Neural cell (in vitro differentiated cells): ENCODE results near the gene NPM3. TPM values are rescaled to one million over a fixed set of nuclear protein-coding genes. Genes with fewer than 3 reads are reported as not detected.

Experiments used
- H2AFZ ChIP-seq: fragments of 200-600, 300-800 bp; sonication (generic), shearing (Covaris generic); 2 replicates; pipeline ENCODE4 v1.6.0; 2014; ENCODE audit warnings: low read depth, mild to moderate bottlenecking, antibody characterized with exemption, low read length, moderate library complexity
- H3F3A ChIP-seq: fragments of 200-600 bp; shearing (Covaris generic); 2 replicates; pipeline ENCODE4 v1.6.1; 2016; ENCODE audit warnings: mild to moderate bottlenecking, moderate library complexity, mixed read lengths, antibody characterized with exemption, low read length; ENCODE audit not compliant: insufficient read depth, poor library complexity, severe bottlenecking
- H3K27ac ChIP-seq: fragments of 200-600, 300-800 bp; sonication (generic), shearing (Covaris generic); 2 replicates; pipeline ENCODE4 v1.5.1; 2014; ENCODE audit warnings: mild to moderate bottlenecking, low read length, moderate library complexity
- H3K27me3 ChIP-seq: fragments of 300-800, 200-600 bp; sonication (generic), shearing (Covaris generic); 2 replicates; pipeline ENCODE4 v1.6.0; 2014; ENCODE audit warnings: mild to moderate bottlenecking, low read depth, low read length, moderate library complexity; ENCODE audit not compliant: insufficient read depth
- H3K36me3 ChIP-seq: fragments of 300-800, 200-600 bp; sonication (generic), shearing (Covaris generic); 2 replicates; pipeline ENCODE4 v1.5.1; 2014; ENCODE audit warnings: mild to moderate bottlenecking, antibody characterized with exemption, low read length, moderate library complexity; ENCODE audit not compliant: insufficient read depth
- H3K4me2 ChIP-seq: fragments of 300-800, 200-600 bp; sonication (generic), shearing (Covaris generic); 2 replicates; pipeline ENCODE4 v1.6.0; 2014; ENCODE audit warnings: mild to moderate bottlenecking, low read length
- H3K4me3 ChIP-seq: fragments of 300-800, 200-600 bp; sonication (generic), shearing (Covaris generic); 2 replicates; pipeline ENCODE4 v1.5.1; 2014; ENCODE audit warnings: mild to moderate bottlenecking, low read length, moderate library complexity
- H3K79me2 ChIP-seq: fragments of 200-600 bp; shearing (Covaris generic); replicated peaks from 2 replicates; pipeline ENCODE4 v1.6.0; 2014; ENCODE audit warnings: mild to moderate bottlenecking, low read length, moderate library complexity; ENCODE audit not compliant: insufficient read depth
- H3K9ac ChIP-seq: fragments of 300-800, 200-600 bp; sonication (generic), shearing (Covaris generic); 2 replicates; pipeline ENCODE4 v1.6.1; 2016; ENCODE audit warnings: mild to moderate bottlenecking, low read length, mixed read lengths
- H3K9me2 ChIP-seq: fragments of 200-600 bp; shearing (Covaris generic); 2 replicates; pipeline ENCODE4 v1.6.1; 2016; ENCODE audit warnings: mild to moderate bottlenecking, low read length, mixed read lengths; ENCODE audit not compliant: insufficient read depth
- H3K9me3 ChIP-seq: fragments of 200-600, 300-800 bp; sonication (generic), shearing (Covaris generic); 2 replicates; pipeline ENCODE4 v1.6.1; 2016; ENCODE audit warnings: mild to moderate bottlenecking, mixed run types, low read length, moderate library complexity, mixed read lengths
- H4K20me1 ChIP-seq: fragments of 200-600 bp; shearing (Covaris generic); 2 replicates; pipeline ENCODE4 v1.6.1; 2016; ENCODE audit warnings: mild to moderate bottlenecking, mixed run types; ENCODE audit not compliant: insufficient read depth
- EP300 ChIP-seq: fragments of 450-650 bp; conservative IDR thresholded peaks from 2 replicates; pipeline ENCODE4 v1.6.1; 2014; ENCODE audit warnings: antibody characterized with exemption, mild to moderate bottlenecking, moderate library complexity; ENCODE audit not compliant: poor library complexity, severe bottlenecking
- EZH2 ChIP-seq: fragments of 200-600, 300-800 bp; shearing (Covaris generic), sonication (generic); IDR thresholded peaks from 2 replicates; pipeline ENCODE4 v1.6.1; 2014; ENCODE audit warnings: antibody characterized with exemption, low read length, borderline replicate concordance, mild to moderate bottlenecking; ENCODE audit not compliant: insufficient read depth, poor library complexity, severe bottlenecking
- MXI1 ChIP-seq: fragments of 450-650 bp; conservative IDR thresholded peaks from 2 replicates; pipeline ENCODE4 v1.6.1; 2014; ENCODE audit warnings: antibody characterized with exemption, mild to moderate bottlenecking; ENCODE audit not compliant: poor library complexity, severe bottlenecking
- POLR2AphosphoS5 ChIP-seq: IDR thresholded peaks from 2 replicates; pipeline ENCODE4 v1.6.1; 2012
- RAD21 ChIP-seq: fragments of 450-650 bp; conservative IDR thresholded peaks from 2 replicates; pipeline ENCODE4 v1.6.1; 2014; ENCODE audit warnings: antibody characterized with exemption, mild to moderate bottlenecking, moderate library complexity
- SMC3 ChIP-seq: fragments of 450-650 bp; conservative IDR thresholded peaks from 2 replicates; pipeline ENCODE4 v1.6.1; 2014; ENCODE audit warnings: antibody characterized with exemption, mild to moderate bottlenecking, moderate library complexity; ENCODE audit not compliant: poor library complexity
- TAF1 ChIP-seq: IDR thresholded peaks from 2 replicates; pipeline ENCODE4 v1.6.1; 2012; ENCODE audit warnings: low read depth
- polyA minus RNA-seq: library from RNA; depleted of rRNA, polyadenylated mRNA; stranded (reverse); fragments of >200 nt; gene quantifications from 2 replicates; pipeline ENCODE4 v1.2.3, GENCODE V29; 2014
- polyA plus RNA-seq: library from polyadenylated mRNA; depleted of rRNA; stranded (reverse); fragments of >200 nt; gene quantifications from 2 replicates; pipeline ENCODE4 v1.2.3, GENCODE V29; 2014
- TF ChIP-seq, protein P1 (sequence below): IDR thresholded peaks from 2 replicates; pipeline ENCODE4 v1.6.1; 2012; ENCODE audit warnings: borderline replicate concordance
- TF ChIP-seq, protein P2 (sequence below): fragments of 450-650 bp; IDR thresholded peaks from 2 replicates; pipeline ENCODE4 v1.5.1; 2014; ENCODE audit warnings: antibody characterized with exemption, mild to moderate bottlenecking, moderate library complexity; ENCODE audit not compliant: poor library complexity, severe bottlenecking

The NPM3 gene, protein sequence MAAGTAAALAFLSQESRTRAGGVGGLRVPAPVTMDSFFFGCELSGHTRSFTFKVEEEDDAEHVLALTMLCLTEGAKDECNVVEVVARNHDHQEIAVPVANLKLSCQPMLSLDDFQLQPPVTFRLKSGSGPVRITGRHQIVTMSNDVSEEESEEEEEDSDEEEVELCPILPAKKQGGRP
- polyA plus RNA-seq (49.1 and 53.0 TPM in 2 replicates), polyA minus RNA-seq (9.8 and 15.1 TPM in 2 replicates)

GRCh38 chr10:101782811-101783735, at the start of gene NPM3:
Gene NPM3, minus strand, starts transcription at chr10:101783446. Its CDS starts 56 bp downstream, at chr10:101783390.
- peaks cover 16% of the 10 kb centered on the region for H4K20me1 ChIP-seq
- TF ChIP-seq TAF1, result no peak
- peak; percentile 88 for TF ChIP-seq MXI1
- TF ChIP-seq, protein P1, sequence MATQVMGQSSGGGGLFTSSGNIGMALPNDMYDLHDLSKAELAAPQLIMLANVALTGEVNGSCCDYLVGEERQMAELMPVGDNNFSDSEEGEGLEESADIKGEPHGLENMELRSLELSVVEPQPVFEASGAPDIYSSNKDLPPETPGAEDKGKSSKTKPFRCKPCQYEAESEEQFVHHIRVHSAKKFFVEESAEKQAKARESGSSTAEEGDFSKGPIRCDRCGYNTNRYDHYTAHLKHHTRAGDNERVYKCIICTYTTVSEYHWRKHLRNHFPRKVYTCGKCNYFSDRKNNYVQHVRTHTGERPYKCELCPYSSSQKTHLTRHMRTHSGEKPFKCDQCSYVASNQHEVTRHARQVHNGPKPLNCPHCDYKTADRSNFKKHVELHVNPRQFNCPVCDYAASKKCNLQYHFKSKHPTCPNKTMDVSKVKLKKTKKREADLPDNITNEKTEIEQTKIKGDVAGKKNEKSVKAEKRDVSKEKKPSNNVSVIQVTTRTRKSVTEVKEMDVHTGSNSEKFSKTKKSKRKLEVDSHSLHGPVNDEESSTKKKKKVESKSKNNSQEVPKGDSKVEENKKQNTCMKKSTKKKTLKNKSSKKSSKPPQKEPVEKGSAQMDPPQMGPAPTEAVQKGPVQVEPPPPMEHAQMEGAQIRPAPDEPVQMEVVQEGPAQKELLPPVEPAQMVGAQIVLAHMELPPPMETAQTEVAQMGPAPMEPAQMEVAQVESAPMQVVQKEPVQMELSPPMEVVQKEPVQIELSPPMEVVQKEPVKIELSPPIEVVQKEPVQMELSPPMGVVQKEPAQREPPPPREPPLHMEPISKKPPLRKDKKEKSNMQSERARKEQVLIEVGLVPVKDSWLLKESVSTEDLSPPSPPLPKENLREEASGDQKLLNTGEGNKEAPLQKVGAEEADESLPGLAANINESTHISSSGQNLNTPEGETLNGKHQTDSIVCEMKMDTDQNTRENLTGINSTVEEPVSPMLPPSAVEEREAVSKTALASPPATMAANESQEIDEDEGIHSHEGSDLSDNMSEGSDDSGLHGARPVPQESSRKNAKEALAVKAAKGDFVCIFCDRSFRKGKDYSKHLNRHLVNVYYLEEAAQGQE, result peak; percentile 46
- peak; percentile 64 for TF ChIP-seq POLR2AphosphoS5
- TF ChIP-seq EP300, result peak; percentile 17
- no peak for TF ChIP-seq EZH2
- TF ChIP-seq RAD21, result peak; percentile 9
- peak; percentile 20 for TF ChIP-seq SMC3
- TF ChIP-seq, protein P2, sequence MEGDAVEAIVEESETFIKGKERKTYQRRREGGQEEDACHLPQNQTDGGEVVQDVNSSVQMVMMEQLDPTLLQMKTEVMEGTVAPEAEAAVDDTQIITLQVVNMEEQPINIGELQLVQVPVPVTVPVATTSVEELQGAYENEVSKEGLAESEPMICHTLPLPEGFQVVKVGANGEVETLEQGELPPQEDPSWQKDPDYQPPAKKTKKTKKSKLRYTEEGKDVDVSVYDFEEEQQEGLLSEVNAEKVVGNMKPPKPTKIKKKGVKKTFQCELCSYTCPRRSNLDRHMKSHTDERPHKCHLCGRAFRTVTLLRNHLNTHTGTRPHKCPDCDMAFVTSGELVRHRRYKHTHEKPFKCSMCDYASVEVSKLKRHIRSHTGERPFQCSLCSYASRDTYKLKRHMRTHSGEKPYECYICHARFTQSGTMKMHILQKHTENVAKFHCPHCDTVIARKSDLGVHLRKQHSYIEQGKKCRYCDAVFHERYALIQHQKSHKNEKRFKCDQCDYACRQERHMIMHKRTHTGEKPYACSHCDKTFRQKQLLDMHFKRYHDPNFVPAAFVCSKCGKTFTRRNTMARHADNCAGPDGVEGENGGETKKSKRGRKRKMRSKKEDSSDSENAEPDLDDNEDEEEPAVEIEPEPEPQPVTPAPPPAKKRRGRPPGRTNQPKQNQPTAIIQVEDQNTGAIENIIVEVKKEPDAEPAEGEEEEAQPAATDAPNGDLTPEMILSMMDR, result no peak
- peaks cover 22% of the 10 kb centered on the region for H3K27me3 ChIP-seq
- no peak within 1 kb of the TSS for H2AFZ ChIP-seq
- peaks cover 23% of the 10 kb centered on the region for H3K36me3 ChIP-seq
- peaks cover 9% of the 10 kb centered on the region for H3K79me2 ChIP-seq
- H3K4me3 ChIP-seq, result peak within 1 kb of the TSS; percentile 77
- no peaks in the 10 kb centered on the region for H3K9me3 ChIP-seq
- no peaks in the 10 kb centered on the region for H3K9me2 ChIP-seq
- peaks cover 20% of the 10 kb centered on the region for H3F3A ChIP-seq
- H3K4me2 ChIP-seq, result peak within 1 kb of the TSS; percentile 82
- peak within 1 kb of the TSS; percentile 59 for H3K9ac ChIP-seq
- H3K27ac ChIP-seq, result no peak within 1 kb of the TSS

- no peak overlapping the region for H3K4me2 ChIP-seq
Measured at GRCh38 chr10:101832325-101832771, 49.1 kb upstream of the NPM3 start.

More at GRCh38 chr10:101832325-101832771, 49.1 kb upstream of the NPM3 start:
- no peak for TF ChIP-seq TAF1
- TF ChIP-seq POLR2AphosphoS5, result no peak
- TF ChIP-seq EP300, result no peak
- H2AFZ ChIP-seq, result no peak overlapping the region
- no peaks in the 10 kb centered on the region for H3K27me3 ChIP-seq
- no peaks in the 10 kb centered on the region for H4K20me1 ChIP-seq
- no peaks in the 10 kb centered on the region for H3K36me3 ChIP-seq
- no peaks in the 10 kb centered on the region for H3F3A ChIP-seq
- H3K9ac ChIP-seq, result no peak overlapping the region
- H3K4me3 ChIP-seq, result no peak overlapping the region
- H3K79me2 ChIP-seq, result no peaks in the 10 kb centered on the region
- no peaks in the 10 kb centered on the region for H3K9me2 ChIP-seq
- H3K27ac ChIP-seq, result no peak overlapping the region
- no peaks in the 10 kb centered on the region for H3K9me3 ChIP-seq
